HepG2 (cell line): Measurements from ENCODE around the gene YIF1A. TPM values are rescaled to one million over a fixed set of nuclear protein-coding genes. Genes with fewer than 3 reads are reported as not detected.

ENCODE experiments used
- MED13 ChIP-seq: sonication (generic); formaldehyde crosslinking; IDR thresholded peaks from 2 replicates; pipeline ENCODE4 v1.5.0; 2020; ENCODE audit warnings: missing genetic modification reagents
- NCOA2 ChIP-seq: sonication (generic); formaldehyde crosslinking; IDR thresholded peaks from 2 replicates; pipeline ENCODE4 v1.8.0; 2022; ENCODE audit warnings: inconsistent platforms
- NFYB ChIP-seq: sonication (generic); formaldehyde crosslinking; IDR thresholded peaks from 2 replicates; pipeline ENCODE4 v1.4.0; 2020; ENCODE audit warnings: missing genetic modification reagents
- POLR2A ChIP-seq, 2 experiments: IDR thresholded peaks; 2 replicates each; pipeline ENCODE4 v1.6.1; 2011; ENCODE audit warnings: low read depth in 2 of 2, low read length in 2 of 2, mild to moderate bottlenecking in 1 of 2, moderate library complexity in 1 of 2; ENCODE audit not compliant: insufficient read depth in 1 of 2
- RNF2 ChIP-seq: fragments of 450-650 bp; conservative IDR thresholded peaks from 2 replicates; pipeline ENCODE4 v1.6.1; 2016; ENCODE audit warnings: low read depth
- SAFB2 ChIP-seq: sonication (generic); formaldehyde crosslinking; IDR thresholded peaks from 2 replicates; pipeline ENCODE4 v1.5.1; 2020; ENCODE audit warnings: missing genetic modification reagents, low read depth, mild to moderate bottlenecking, borderline replicate concordance
- ZBTB3 ChIP-seq: sonication (generic); formaldehyde crosslinking; IDR thresholded peaks from 2 replicates; pipeline ENCODE4 v1.4.0; 2020; ENCODE audit warnings: low read depth, mild to moderate bottlenecking, moderate library complexity, missing genetic modification reagents, borderline replicate concordance
- ZIK1 ChIP-seq: sonication (generic); formaldehyde crosslinking; IDR thresholded peaks from 2 replicates; pipeline ENCODE4 v1.5.0; 2020; ENCODE audit warnings: mild to moderate bottlenecking, low read depth, missing genetic modification reagents, borderline replicate concordance
- ZNF121 ChIP-seq: sonication (generic); formaldehyde crosslinking; IDR thresholded peaks from 2 replicates; pipeline ENCODE4 v1.5.0; 2020; ENCODE audit warnings: mild to moderate bottlenecking, missing genetic modification reagents
- ZNF350 ChIP-seq: sonication (generic); formaldehyde crosslinking; IDR thresholded peaks from 2 replicates; pipeline ENCODE4 v1.4.0; 2020; ENCODE audit warnings: mild to moderate bottlenecking, low read depth, missing genetic modification reagents, borderline replicate concordance
- ZNF431 ChIP-seq: sonication (generic); formaldehyde crosslinking; IDR thresholded peaks from 2 replicates; pipeline ENCODE4 v1.9.0; 2022; ENCODE audit warnings: missing genetic modification reagents, low read depth, mild to moderate bottlenecking, borderline replicate concordance
- ZNF709 ChIP-seq: sonication (generic); formaldehyde crosslinking; IDR thresholded peaks from 2 replicates; pipeline ENCODE4 v1.5.0; 2020; ENCODE audit warnings: mild to moderate bottlenecking, missing genetic modification reagents
- polyA plus RNA-seq, 8 experiments: library from polyadenylated mRNA; depleted of rRNA in 3 of 8; stranded (reverse) in 7 of 8; unstranded in 1 of 8; fragments of >200 nt; fragmentation: Illumina TruSeq in 4 of 8; extraction: Trizol in 4 of 8; gene quantifications; 2 replicates each; pipeline versions ENCODE4 v1.2.1 to v1.2.3, GENCODE V29; 2011 to 2016; ENCODE audit warnings: low read depth in 4 of 8, missing spikeins in 1 of 8, mixed read lengths in 1 of 8; ENCODE audit not compliant: insufficient read depth in 1 of 8
- total RNA-seq, 5 experiments: library from RNA; depleted of rRNA; stranded (reverse); fragments of >200 nt; fragmentation: Illumina TruSeq; extraction: Trizol; gene quantifications; 2 replicates each; pipeline ENCODE4 v1.2.3, GENCODE V29; 2016; ENCODE audit warnings: low read depth in 1 of 5
- TF ChIP-seq, protein P1 (sequence below): sonication (generic); formaldehyde crosslinking; IDR thresholded peaks from 2 replicates; pipeline ENCODE4 v1.9.0; 2021; ENCODE audit warnings: missing genetic modification reagents, borderline replicate concordance
- TF ChIP-seq, protein P2 (sequence below): sonication (generic); formaldehyde crosslinking; IDR thresholded peaks from 2 replicates; pipeline ENCODE4 v1.5.0; 2020; ENCODE audit warnings: mild to moderate bottlenecking, missing genetic modification reagents, borderline replicate concordance
- TF ChIP-seq, protein P3 (sequence below): sonication (generic); formaldehyde crosslinking; IDR thresholded peaks from 2 replicates; pipeline ENCODE4 v1.4.0; 2020; ENCODE audit warnings: missing genetic modification reagents, mild to moderate bottlenecking, borderline replicate concordance

The YIF1A gene
- total and polyA plus RNA-seq, 2 of the 13 experiments (the other 11 are each of a cell fraction or from before 2014, with no cell fraction given), result 133 to 145 TPM

DNA sequence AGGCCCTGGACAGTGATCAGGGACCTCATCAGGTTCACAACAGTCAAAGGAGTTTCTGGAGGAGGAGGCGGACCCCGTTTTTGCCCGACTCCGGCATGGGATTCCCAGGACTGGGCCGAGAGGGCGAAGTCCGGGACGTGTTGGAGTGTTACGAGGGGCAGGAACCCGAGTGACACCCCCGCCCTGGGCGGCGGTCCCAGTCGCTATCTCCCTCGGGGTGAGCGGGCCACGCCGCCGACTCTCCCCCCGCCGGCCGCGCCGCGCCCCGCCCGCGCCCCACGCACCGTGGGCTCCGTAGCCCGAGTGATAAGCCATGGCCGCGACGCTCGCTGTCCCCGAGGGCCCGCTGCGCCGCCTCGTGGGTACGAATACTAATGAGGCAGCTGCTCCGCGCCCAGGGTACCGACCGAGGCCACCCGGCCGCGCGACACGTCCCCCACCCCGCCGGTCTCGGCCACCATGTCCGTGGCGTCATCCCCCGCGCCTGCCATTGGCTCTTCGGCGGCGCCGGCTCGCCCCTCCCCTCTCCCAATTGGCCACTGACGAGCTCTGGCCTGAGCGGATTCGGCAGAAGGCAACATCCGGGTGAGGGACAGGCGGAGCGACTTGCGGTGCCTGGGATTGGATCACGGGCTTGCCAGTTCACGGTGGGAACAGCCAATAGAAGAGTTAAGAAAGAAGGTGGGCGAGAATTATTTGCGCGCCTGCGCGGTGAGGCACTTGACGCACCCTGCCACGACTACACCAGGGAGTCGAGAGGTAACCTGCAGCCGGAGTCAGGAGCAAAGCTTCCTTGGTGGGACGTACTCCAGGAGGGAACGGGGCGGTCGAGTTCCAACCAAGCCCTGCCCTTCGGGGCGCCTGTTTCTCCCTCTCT is at the start of gene YIF1A (continued):
- TF ChIP-seq, protein P1, sequence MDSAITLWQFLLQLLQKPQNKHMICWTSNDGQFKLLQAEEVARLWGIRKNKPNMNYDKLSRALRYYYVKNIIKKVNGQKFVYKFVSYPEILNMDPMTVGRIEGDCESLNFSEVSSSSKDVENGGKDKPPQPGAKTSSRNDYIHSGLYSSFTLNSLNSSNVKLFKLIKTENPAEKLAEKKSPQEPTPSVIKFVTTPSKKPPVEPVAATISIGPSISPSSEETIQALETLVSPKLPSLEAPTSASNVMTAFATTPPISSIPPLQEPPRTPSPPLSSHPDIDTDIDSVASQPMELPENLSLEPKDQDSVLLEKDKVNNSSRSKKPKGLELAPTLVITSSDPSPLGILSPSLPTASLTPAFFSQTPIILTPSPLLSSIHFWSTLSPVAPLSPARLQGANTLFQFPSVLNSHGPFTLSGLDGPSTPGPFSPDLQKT (CRISPR knock-in tag), result no peak
- TF ChIP-seq, protein P2, sequence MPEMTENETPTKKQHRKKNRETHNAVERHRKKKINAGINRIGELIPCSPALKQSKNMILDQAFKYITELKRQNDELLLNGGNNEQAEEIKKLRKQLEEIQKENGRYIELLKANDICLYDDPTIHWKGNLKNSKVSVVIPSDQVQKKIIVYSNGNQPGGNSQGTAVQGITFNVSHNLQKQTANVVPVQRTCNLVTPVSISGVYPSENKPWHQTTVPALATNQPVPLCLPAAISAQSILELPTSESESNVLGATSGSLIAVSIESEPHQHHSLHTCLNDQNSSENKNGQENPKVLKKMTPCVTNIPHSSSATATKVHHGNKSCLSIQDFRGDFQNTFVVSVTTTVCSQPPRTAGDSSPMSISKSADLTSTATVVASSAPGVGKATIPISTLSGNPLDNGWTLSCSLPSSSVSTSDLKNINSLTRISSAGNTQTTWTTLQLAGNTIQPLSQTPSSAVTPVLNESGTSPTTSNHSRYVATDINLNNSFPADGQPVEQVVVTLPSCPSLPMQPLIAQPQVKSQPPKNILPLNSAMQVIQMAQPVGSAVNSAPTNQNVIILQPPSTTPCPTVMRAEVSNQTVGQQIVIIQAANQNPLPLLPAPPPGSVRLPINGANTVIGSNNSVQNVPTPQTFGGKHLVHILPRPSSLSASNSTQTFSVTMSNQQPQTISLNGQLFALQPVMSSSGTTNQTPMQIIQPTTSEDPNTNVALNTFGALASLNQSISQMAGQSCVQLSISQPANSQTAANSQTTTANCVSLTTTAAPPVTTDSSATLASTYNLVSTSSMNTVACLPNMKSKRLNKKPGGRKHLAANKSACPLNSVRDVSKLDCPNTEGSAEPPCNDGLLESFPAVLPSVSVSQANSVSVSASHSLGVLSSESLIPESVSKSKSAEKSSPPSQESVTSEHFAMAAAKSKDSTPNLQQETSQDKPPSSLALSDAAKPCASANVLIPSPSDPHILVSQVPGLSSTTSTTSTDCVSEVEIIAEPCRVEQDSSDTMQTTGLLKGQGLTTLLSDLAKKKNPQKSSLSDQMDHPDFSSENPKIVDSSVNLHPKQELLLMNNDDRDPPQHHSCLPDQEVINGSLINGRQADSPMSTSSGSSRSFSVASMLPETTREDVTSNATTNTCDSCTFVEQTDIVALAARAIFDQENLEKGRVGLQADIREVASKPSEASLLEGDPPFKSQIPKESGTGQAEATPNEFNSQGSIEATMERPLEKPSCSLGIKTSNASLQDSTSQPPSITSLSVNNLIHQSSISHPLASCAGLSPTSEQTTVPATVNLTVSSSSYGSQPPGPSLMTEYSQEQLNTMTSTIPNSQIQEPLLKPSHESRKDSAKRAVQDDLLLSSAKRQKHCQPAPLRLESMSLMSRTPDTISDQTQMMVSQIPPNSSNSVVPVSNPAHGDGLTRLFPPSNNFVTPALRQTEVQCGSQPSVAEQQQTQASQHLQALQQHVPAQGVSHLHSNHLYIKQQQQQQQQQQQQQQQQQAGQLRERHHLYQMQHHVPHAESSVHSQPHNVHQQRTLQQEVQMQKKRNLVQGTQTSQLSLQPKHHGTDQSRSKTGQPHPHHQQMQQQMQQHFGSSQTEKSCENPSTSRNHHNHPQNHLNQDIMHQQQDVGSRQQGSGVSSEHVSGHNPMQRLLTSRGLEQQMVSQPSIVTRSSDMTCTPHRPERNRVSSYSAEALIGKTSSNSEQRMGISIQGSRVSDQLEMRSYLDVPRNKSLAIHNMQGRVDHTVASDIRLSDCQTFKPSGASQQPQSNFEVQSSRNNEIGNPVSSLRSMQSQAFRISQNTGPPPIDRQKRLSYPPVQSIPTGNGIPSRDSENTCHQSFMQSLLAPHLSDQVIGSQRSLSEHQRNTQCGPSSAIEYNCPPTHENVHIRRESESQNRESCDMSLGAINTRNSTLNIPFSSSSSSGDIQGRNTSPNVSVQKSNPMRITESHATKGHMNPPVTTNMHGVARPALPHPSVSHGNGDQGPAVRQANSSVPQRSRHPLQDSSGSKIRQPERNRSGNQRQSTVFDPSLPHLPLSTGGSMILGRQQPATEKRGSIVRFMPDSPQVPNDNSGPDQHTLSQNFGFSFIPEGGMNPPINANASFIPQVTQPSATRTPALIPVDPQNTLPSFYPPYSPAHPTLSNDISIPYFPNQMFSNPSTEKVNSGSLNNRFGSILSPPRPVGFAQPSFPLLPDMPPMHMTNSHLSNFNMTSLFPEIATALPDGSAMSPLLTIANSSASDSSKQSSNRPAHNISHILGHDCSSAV (CRISPR knock-in tag), result no peak
- no peak for TF ChIP-seq RNF2
- TF ChIP-seq SAFB2 (CRISPR knock-in tag), result no peak; the same call in 1 of the 2 replicates
- TF ChIP-seq ZNF121 (CRISPR knock-in tag), result no peak
- peak; percentile 65; the same call in 1 of the 2 replicates for TF ChIP-seq MED13 (CRISPR knock-in tag)
- TF ChIP-seq POLR2A (IDR thresholded peaks at IDR 0.05; ENCODE audit: insufficient read depth in 1 of 2, low read depth in 2 of 2, low read length in 2 of 2), result peak in 1 of 2 experiments; percentile 93; a peak in 2 of 4 replicates
- TF ChIP-seq ZNF709, result peak; percentile 60; the same call in 1 of the 2 replicates
- TF ChIP-seq, protein P3, sequence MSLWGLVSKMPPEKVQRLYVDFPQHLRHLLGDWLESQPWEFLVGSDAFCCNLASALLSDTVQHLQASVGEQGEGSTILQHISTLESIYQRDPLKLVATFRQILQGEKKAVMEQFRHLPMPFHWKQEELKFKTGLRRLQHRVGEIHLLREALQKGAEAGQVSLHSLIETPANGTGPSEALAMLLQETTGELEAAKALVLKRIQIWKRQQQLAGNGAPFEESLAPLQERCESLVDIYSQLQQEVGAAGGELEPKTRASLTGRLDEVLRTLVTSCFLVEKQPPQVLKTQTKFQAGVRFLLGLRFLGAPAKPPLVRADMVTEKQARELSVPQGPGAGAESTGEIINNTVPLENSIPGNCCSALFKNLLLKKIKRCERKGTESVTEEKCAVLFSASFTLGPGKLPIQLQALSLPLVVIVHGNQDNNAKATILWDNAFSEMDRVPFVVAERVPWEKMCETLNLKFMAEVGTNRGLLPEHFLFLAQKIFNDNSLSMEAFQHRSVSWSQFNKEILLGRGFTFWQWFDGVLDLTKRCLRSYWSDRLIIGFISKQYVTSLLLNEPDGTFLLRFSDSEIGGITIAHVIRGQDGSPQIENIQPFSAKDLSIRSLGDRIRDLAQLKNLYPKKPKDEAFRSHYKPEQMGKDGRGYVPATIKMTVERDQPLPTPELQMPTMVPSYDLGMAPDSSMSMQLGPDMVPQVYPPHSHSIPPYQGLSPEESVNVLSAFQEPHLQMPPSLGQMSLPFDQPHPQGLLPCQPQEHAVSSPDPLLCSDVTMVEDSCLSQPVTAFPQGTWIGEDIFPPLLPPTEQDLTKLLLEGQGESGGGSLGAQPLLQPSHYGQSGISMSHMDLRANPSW, result peak; percentile 48; the same call in 1 of the 2 replicates
- peak; percentile 99 for TF ChIP-seq NFYB (CRISPR knock-in tag)
- TF ChIP-seq ZIK1 (CRISPR knock-in tag), result 0 out of 2 replicates have a peak, but pooled peaks have one; percentile 12
- 0 out of 2 replicates have a peak, but pooled peaks have one; percentile 80 for TF ChIP-seq ZNF350 (CRISPR knock-in tag)
- no peak for TF ChIP-seq NCOA2 (CRISPR knock-in tag)
- TF ChIP-seq ZNF431, result 0 out of 2 replicates have a peak, but pooled peaks have one; percentile 73
- no peak for TF ChIP-seq ZBTB3
